H54 (cell line): ENCODE data around the gene STXBP6.
"Not testable (repeated sequence)": the region's sequence is repeated elsewhere in the genome, so short reads cannot be mapped to it uniquely, and the experiment has no call there.

ENCODE experiments used
- DNase-seq: peaks from one replicate; pipeline ENCODE4 v3.0.0; 2011; ENCODE audit warnings: low spot score, mixed read lengths; ENCODE audit not compliant: insufficient read length
- FAIRE-seq: peaks from 3 replicates; lab custom pipeline; 2011; peaks lifted over from hg19 to GRCh38; lab: Jason Lieb, UNC
- POLR2A ChIP-seq: IDR thresholded peaks from 2 replicates; pipeline ENCODE4 v1.6.1; 2011; ENCODE audit warnings: low read depth, mild to moderate bottlenecking, low read length

STXBP6 gene

GRCh38 chr14:24850072-24850471, 199.9 kb downstream of the STXBP6 start:
- no peak for TF ChIP-seq POLR2A
- DNase-seq (no peak), FAIRE-seq (no peak)

DNA sequence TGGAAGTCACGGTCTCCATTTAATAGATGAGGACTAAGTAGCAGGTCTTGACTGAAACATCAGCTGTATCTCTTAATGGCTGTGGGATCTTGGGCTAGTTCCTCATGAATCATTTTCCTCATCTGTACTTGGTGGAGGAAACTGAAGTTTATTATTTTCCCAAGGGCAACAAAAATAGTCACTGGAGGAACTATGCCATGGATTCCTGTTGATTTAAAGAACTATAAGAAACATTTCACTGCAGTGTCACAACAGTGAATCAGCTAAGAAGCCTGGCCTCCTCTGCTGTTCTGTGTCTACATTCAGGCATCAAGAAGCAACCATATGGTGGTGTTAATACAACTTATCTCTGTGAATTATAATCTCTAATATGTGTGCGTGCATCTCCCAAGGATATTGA, 200.5 kb downstream of the STXBP6 start:
- TF ChIP-seq POLR2A = no peak
- FAIRE-seq = no peak

DNA sequence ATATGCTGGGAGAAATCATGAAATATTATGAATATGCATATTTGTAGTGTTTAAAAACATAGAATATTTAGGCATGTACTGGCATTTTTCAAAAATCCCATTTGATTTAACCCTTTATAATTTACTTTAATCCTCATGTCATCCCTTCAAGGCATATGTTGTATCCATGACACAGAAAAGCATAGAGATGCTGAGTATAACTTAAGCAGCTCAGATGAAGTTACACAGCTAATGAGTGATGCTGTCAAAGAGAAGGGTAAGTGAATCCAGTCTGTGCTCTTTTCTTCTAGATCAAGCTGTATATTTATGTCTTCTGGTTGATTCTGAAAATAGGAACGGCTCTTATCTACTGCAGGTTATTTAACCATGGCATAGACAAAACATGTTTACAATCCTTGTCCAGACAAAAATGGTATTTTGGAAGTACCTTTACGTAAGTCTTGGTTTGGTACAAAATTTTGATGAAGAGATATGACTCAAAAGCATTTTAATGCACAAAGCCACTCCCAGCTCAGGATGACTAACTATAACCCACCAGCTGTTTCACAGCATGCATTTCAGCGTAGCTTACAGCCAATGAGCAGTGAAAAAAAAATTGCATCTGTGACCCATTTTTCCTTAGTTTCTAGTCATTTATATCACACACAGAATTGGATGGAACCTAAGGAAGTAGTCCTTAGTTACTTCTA, 201.7 kb downstream of the STXBP6 start:
- TF ChIP-seq POLR2A = no peak
- no peak for DNase-seq
- peak; percentile 67 for FAIRE-seq

More for the DNA sequence above, 200.5 kb downstream of the STXBP6 start:
- DNase-seq = no peak

- DNase-seq (no peak), FAIRE-seq (no peak)
- no peak for TF ChIP-seq POLR2A
Measured at GRCh38 chr14:24847568-24848095, 202.3 kb downstream of the STXBP6 start.

DNA sequence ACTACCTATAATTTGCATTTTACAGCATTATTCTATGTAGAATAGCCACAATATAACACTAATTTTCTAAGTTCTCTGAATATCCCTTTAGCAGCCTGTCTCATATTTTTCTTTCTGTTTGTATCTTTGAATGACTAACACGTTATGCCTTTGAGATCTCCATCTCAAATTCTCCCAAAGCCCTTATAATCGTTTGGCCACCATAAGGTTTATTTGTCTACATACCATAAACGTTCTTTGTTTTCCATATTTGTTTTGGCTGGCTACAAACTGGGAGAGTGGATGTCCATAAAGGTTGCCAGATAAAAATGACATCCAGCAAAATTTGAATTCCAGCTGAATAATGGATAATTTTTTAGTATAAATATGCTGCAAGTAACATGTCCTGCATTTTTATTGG, 203.7 kb downstream of the STXBP6 start:
- DNase-seq = no peak
- no peak for FAIRE-seq

GRCh38 chr14:24845851-24846250, 204.1 kb downstream of the STXBP6 start:
- no peak for TF ChIP-seq POLR2A
- FAIRE-seq (no peak), DNase-seq (no peak)

More for the DNA sequence above, 203.7 kb downstream of the STXBP6 start:
- TF ChIP-seq POLR2A = no peak

GRCh38 chr14:24844011-24844410, 205.9 kb downstream of the STXBP6 start:
- no peak for TF ChIP-seq POLR2A
- DNase-seq (no peak), FAIRE-seq (no peak)

GRCh38 chr14:24843494-24843893, 206.5 kb downstream of the STXBP6 start:
- FAIRE-seq (no peak), DNase-seq (no peak)
- TF ChIP-seq POLR2A = no peak

DNA sequence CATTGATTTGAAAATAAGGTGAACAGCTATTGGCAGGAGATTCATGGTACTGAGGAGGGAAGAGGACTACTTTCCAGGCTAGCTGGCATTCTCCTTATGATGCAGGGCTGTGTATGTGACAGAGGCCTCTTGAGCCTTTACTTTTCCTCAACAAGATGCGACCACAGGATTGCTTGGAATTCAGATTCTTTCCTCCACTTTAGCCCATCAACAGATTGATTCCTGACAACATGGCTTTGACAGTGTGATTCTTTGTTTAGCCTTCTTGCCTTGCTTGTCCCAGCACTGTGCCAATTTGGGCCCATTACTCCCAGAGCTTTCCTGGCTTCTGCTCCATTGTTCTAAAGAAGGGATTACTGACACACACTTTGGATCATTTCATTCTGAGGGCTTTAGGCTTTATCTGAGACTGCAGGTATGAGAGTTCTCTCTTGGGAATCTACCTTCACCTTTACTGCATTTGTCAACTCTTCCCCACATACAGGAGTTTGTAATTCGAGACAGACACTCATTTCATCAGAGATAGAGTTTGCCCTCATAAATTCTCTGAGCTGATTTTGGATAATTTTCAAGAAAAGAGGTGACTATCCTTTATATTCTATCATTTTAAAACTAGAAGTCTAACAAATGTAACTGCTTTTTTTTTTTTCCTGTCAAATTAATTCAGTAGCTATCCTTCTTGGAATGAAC, 209.6 kb downstream of the STXBP6 start:
- TF ChIP-seq POLR2A = no peak
- no peak for DNase-seq
- no peak for FAIRE-seq

GRCh38 chr14:24839617-24840203, 210.2 kb downstream of the STXBP6 start:
- FAIRE-seq = no peak
- no peak for TF ChIP-seq POLR2A
- no peak for DNase-seq

DNA sequence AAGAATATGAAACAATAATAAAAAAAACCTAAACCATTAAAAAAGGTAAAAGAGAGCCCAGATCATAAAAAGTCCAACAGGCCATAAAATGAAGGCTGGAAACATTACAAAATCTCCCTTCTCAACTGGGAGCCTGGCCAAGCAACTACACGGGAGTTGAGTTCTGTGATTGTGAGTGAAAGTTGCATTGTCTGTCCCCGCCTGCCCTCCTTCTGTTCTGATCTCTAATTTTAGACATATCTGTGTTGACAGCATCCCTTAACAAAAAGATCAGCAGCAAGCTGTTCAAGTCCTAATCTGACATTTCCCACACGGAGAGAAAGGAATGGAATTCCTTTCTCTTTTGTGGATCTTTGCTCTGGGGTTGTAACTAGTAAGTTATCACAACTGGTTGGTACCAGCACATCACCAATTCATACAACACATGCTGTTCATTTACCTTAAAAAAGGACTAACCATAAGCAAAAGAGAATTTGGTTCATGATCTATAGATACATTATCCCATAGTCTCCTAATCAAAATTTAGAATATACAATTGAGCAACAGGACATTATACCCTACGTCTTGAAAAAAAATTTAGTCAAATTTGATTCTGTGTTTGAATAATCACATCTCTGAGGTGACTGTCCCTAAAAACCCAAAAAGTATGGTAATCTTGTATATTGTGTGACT, 210.9 kb downstream of the STXBP6 start:
- TF ChIP-seq POLR2A = no peak
- DNase-seq (no peak), FAIRE-seq (no peak)

DNA sequence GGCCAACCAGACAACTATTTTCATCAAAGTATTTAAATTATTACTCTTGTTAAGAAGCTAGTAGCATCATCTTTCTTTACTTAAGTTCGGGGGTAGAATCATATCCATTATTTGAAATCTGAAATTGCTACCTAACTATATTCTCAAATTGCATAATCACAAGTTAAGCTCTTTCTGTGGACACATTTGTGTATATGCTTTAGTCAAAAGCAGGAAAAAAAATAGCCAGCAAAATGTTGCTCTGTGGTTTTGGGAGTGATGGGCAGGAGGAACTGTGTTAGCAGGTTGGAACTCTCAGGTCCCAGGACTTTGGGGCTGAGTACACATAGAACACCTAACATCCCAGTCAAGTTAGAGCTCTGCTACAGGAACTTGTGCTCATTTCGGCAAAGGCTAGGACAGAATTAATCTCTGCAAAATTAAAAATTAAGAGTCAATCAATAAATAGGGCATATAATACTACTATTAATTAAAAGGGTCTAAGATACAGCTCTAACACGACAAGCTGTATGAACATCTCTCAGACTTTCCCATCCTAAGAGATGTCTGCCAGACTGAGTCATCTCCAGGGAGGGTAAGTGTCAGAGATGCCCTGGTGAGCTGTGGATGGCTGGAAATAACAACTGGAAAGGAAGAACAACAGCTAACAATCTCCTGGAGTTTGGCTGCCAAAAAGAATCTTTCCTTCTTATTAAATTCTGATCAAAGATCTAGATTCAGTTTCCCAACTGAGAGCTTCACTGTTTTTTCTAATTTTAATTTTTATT, 212.5 kb downstream of the STXBP6 start:
- FAIRE-seq (no peak), DNase-seq (peak; percentile 3)
- no peak for TF ChIP-seq POLR2A

DNA sequence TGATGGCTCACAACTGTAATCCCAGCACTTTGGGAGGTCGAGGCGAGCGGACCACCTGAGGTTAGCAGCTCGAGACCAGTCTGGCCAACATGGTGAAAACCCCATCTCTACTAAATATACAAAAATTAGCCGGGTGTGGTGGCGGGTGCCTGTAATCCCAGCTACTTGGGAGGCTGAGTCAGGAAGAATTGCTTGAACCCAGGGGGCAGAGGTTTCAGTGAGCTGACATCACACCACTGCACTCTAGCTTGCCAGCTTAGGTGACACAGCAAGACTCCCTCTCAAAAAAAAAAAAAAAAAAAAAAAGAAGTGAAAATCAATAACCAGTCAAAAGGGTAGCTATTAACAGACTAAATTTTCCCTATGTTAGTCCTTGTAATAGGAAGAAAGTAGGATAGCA, 213.6 kb downstream of the STXBP6 start:
- not testable (repeated sequence) for DNase-seq, FAIRE-seq
